GM23338 (cell line): Measurements from ENCODE around the gene GLIPR1. TPM values are rescaled to one million over a fixed set of nuclear protein-coding genes. Genes with fewer than 3 reads are reported as not detected.

ENCODE experiments used
- ATAC-seq: fragments of 200-7000 bp; cut with Tn5 transposase; 3 replicates; pipeline ENCODE4 v1.9.1; 2020
- DNase-seq: peaks from one replicate; pipeline ENCODE4 v3.0.0-alpha.2; 2015; ENCODE audit warnings: low spot score
- H2AFZ ChIP-seq: fragments of 200-600 bp; sonication (generic); 2 replicates; pipeline ENCODE4 v1.8.0; 2016; ENCODE audit warnings: antibody characterized with exemption, mild to moderate bottlenecking, moderate library complexity
- H3F3A ChIP-seq: fragments of 200-600 bp; sonication (generic); replicated peaks from 2 replicates; pipeline ENCODE4 v1.8.0; 2017; ENCODE audit warnings: antibody characterized with exemption, mixed run types, low read depth
- H3K27ac ChIP-seq: fragments of 200-600 bp; sonication (generic); 2 replicates; pipeline ENCODE4 v1.6.1; 2016; ENCODE audit warnings: low read depth
- H3K27me3 ChIP-seq: fragments of 200-600 bp; sonication (generic); 2 replicates; pipeline ENCODE4 v1.8.0; 2016; ENCODE audit warnings: mild to moderate bottlenecking, mixed run types, moderate library complexity; ENCODE audit not compliant: insufficient read depth
- H3K36me3 ChIP-seq: fragments of 200-600 bp; sonication (generic); 2 replicates; pipeline ENCODE4 v1.8.0; 2016; ENCODE audit warnings: mild to moderate bottlenecking; ENCODE audit not compliant: insufficient read depth
- H3K4me1 ChIP-seq: fragments of 200-600 bp; sonication (generic); 2 replicates; pipeline ENCODE4 v1.8.0; 2016; ENCODE audit warnings: mild to moderate bottlenecking, moderate library complexity; ENCODE audit not compliant: insufficient read depth
- H3K4me2 ChIP-seq: fragments of 200-600 bp; sonication (generic); 2 replicates; pipeline ENCODE4 v1.7.1; 2017; ENCODE audit warnings: mixed run types
- H3K4me3 ChIP-seq: fragments of 200-600 bp; sonication (generic); 2 replicates; pipeline ENCODE4 v1.6.1; 2016; ENCODE audit warnings: mixed run types
- H3K79me2 ChIP-seq: fragments of 200-600 bp; sonication (generic); replicated peaks from 2 replicates; pipeline ENCODE4 v1.8.0; 2017; ENCODE audit warnings: mild to moderate bottlenecking; ENCODE audit not compliant: insufficient read depth
- H3K9me2 ChIP-seq: fragments of 200-600 bp; sonication (generic); 2 replicates; pipeline ENCODE4 v1.8.0; 2017; ENCODE audit not compliant: insufficient read depth
- H4K20me1 ChIP-seq: fragments of 200-600 bp; sonication (generic); replicated peaks from 2 replicates; pipeline ENCODE4 v1.8.0; 2017; ENCODE audit warnings: mild to moderate bottlenecking; ENCODE audit not compliant: insufficient read depth
- H3K27ac Mint-ChIP-seq: 2 replicates; pipeline ENCODE4 v1.8.0; 2020; ENCODE audit warnings: inconsistent platforms, mild to moderate bottlenecking, moderate library complexity, mixed read lengths
- H3K27me3 Mint-ChIP-seq: 3 replicates; pipeline ENCODE4 v1.8.0; 2022; ENCODE audit warnings: low read depth, mild to moderate bottlenecking, moderate library complexity, mixed read lengths, inconsistent platforms; ENCODE audit not compliant: insufficient read depth, poor library complexity
- H3K36me3 Mint-ChIP-seq: 3 replicates; pipeline ENCODE4 v1.8.0; 2021; ENCODE audit warnings: low read depth, mild to moderate bottlenecking, inconsistent platforms, moderate library complexity, mixed read lengths
- H3K4me1 Mint-ChIP-seq: 3 replicates; pipeline ENCODE4 v1.8.0; 2020; ENCODE audit warnings: mild to moderate bottlenecking, inconsistent platforms, mixed read lengths
- H3K4me3 Mint-ChIP-seq: 3 replicates; pipeline ENCODE4 v1.8.0; 2021; ENCODE audit warnings: moderate library complexity, mild to moderate bottlenecking, inconsistent platforms, mixed read lengths
- H3K9me3 Mint-ChIP-seq: 3 replicates; pipeline ENCODE4 v1.8.0; 2020; ENCODE audit warnings: moderate library complexity, mild to moderate bottlenecking, inconsistent platforms, mixed read lengths
- CREB1 ChIP-seq: fragments of 250-450 bp; sonication (Bioruptor Pico); IDR thresholded peaks from 2 replicates; pipeline ENCODE4 v1.5.0; 2020; ENCODE audit warnings: low read depth, mild to moderate bottlenecking, moderate library complexity
- CTCF ChIP-seq, 2 experiments: fragments of 200-600 bp in 1 of 2; sonication (generic) in 1 of 2; conservative IDR thresholded peaks; 2 replicates each; pipeline versions ENCODE4 v1.5.1 to v1.6.1; 2016 to 2017; ENCODE audit warnings: antibody characterized with exemption in 2 of 2, low read depth in 2 of 2, mild to moderate bottlenecking in 2 of 2, moderate library complexity in 1 of 2
- ETS1 ChIP-seq: IDR thresholded peaks from 2 replicates; pipeline ENCODE4 v1.6.1; 2016; ENCODE audit warnings: antibody characterized with exemption
- EZH2 ChIP-seq: fragments of 200-600 bp; sonication (generic); IDR thresholded peaks from one replicate; pipeline ENCODE4 v1.8.0; 2017; ENCODE audit warnings: antibody characterized with exemption, mild to moderate bottlenecking, low read depth; ENCODE audit not compliant: unreplicated experiment
- EZH2phosphoT487 ChIP-seq: fragments of 200-600 bp; sonication (generic); IDR thresholded peaks from one replicate; pipeline ENCODE4 v1.8.1; 2018; ENCODE audit warnings: antibody characterized with exemption; ENCODE audit not compliant: unreplicated experiment
- JUNB ChIP-seq: IDR thresholded peaks from one replicate; pipeline ENCODE4 v1.6.1; 2016; ENCODE audit warnings: antibody characterized with exemption; ENCODE audit not compliant: unreplicated experiment
- NANOG ChIP-seq: IDR thresholded peaks from 2 replicates; pipeline ENCODE4 v1.6.1; 2016; ENCODE audit warnings: antibody characterized with exemption, borderline replicate concordance
- POLR2AphosphoS5 ChIP-seq: IDR thresholded peaks from 2 replicates; pipeline ENCODE4 v1.6.1; 2016; ENCODE audit warnings: antibody characterized with exemption, low read depth
- REST ChIP-seq: IDR thresholded peaks from one replicate; pipeline ENCODE4 v1.6.1; 2018; ENCODE audit warnings: antibody characterized with exemption; ENCODE audit not compliant: unreplicated experiment
- STAT1 ChIP-seq: IDR thresholded peaks from one replicate; pipeline ENCODE4 v1.6.1; 2016; ENCODE audit warnings: antibody characterized with exemption; ENCODE audit not compliant: unreplicated experiment
- ZNF114 ChIP-seq: fragments of 250-450 bp; sonication (Bioruptor Pico); IDR thresholded peaks from 2 replicates; pipeline ENCODE4 v1.5.0; 2020; ENCODE audit warnings: mild to moderate bottlenecking, moderate library complexity
- ZNF331 ChIP-seq: fragments of 250-450 bp; sonication (Bioruptor Pico); IDR thresholded peaks from 2 replicates; pipeline ENCODE4 v1.5.0; 2020; ENCODE audit warnings: low read depth, mild to moderate bottlenecking, moderate library complexity
- polyA plus RNA-seq: library from polyadenylated mRNA; unstranded; fragments of >200 nt; fragmentation: Nextera tagmentation; extraction: Ambion mirVana; gene quantifications from 2 replicates; pipeline ENCODE4 v1.2.1, GENCODE V29; 2016
- total RNA-seq: library from RNA; depleted of rRNA; stranded (reverse); fragments of >200 nt; shearing (Covaris generic); gene quantifications from 2 replicates; pipeline ENCODE4 v1.2.3, GENCODE V29; 2014

GLIPR1 gene
- total and polyA plus RNA-seq, 2 experiments from 2014 or later: 0.03 to 6.1 TPM

- Histone ChIP-seq H3K36me3 (no peaks in the 10 kb centered on the region), H3K4me1 (peaks cover 9% of the 10 kb centered on the region), H2AFZ (no peak overlapping the region), H3K79me2 (no peaks in the 10 kb centered on the region), H3K9me2 (no peaks in the 10 kb centered on the region), H3K27ac (no peak overlapping the region), H3K4me2 (no peak overlapping the region), H3K4me3 (no peak overlapping the region), H4K20me1 (no peaks in the 10 kb centered on the region), H3F3A (no peaks in the 10 kb centered on the region), H3K27me3 (no peaks in the 10 kb centered on the region)
- Mint-ChIP-seq H3K36me3 (no peaks in the 10 kb centered on the region), H3K9me3 (no peaks in the 10 kb centered on the region), H3K27me3 (no peaks in the 10 kb centered on the region), H3K4me3 (no peak overlapping the region), H3K4me1 (peaks cover 24% of the 10 kb centered on the region), H3K27ac (peak overlapping the region; percentile 11; the same call in 1 of the 2 replicates)
- ATAC-seq (no peak), DNase-seq (no peak)
- no peak for TF ChIP-seq CTCF (conservative IDR thresholded peaks at IDR 0.05; ENCODE audit: low read depth in 2 of 2)
These were observed 8.6 kb downstream of the GLIPR1 start for GRCh38 chr12:75489187-75489586.

GRCh38 chr12:75489613-75490210 lies 9.2 kb downstream of the GLIPR1 start:
- no peaks in the 10 kb centered on the region for H3K9me2 ChIP-seq
- no peak overlapping the region for H3K4me2 ChIP-seq
- no peaks in the 10 kb centered on the region for H3F3A ChIP-seq
- peaks cover 4% of the 10 kb centered on the region for H3K4me1 ChIP-seq
- no peaks in the 10 kb centered on the region for H3K36me3 ChIP-seq
- H3K9me3 Mint-ChIP-seq: no peaks in the 10 kb centered on the region
- H3K27ac Mint-ChIP-seq: peak overlapping the region; percentile 11; the same call in 1 of the 2 replicates
- no peaks in the 10 kb centered on the region for H3K79me2 ChIP-seq
- no peaks in the 10 kb centered on the region for H3K27me3 Mint-ChIP-seq
- peak; percentile 12 for DNase-seq
- H3K27me3 ChIP-seq: no peaks in the 10 kb centered on the region
- peaks cover 19% of the 10 kb centered on the region for H3K4me1 Mint-ChIP-seq
- H3K4me3 ChIP-seq: no peak overlapping the region
- no peak overlapping the region for H3K4me3 Mint-ChIP-seq
- H3K27ac ChIP-seq: peak overlapping the region; percentile 51; the same call in 1 of the 2 replicates
- no peak for ATAC-seq
- H2AFZ ChIP-seq: no peak overlapping the region
- H4K20me1 ChIP-seq: no peaks in the 10 kb centered on the region
- no peaks in the 10 kb centered on the region for H3K36me3 Mint-ChIP-seq
- no peak for TF ChIP-seq ZNF331 (CRISPR knock-in tag)
- TF ChIP-seq CTCF (conservative IDR thresholded peaks at IDR 0.05; ENCODE audit: low read depth in 2 of 2): no peak
- TF ChIP-seq NANOG: no peak
- no peak for TF ChIP-seq JUNB
- no peak for TF ChIP-seq ZNF114 (CRISPR knock-in tag)
- TF ChIP-seq POLR2AphosphoS5: no peak
- no peak for TF ChIP-seq STAT1
- TF ChIP-seq EZH2phosphoT487: no peak
- TF ChIP-seq EZH2: no peak
- no peak for TF ChIP-seq REST
- no peak for TF ChIP-seq ETS1
- no peak for TF ChIP-seq CREB1
